HG02852 (cell line): ENCODE measurements around the gene MRPL36.

ENCODE experiments used
- ATAC-seq: cut with Tn5 transposase; IDR thresholded peaks from one replicate; pipeline ENCODE4 v1.9.1; 2021; ENCODE audit warnings: mild to moderate bottlenecking, moderate library complexity; ENCODE audit not compliant: unreplicated experiment

The MRPL36 gene

DNA sequence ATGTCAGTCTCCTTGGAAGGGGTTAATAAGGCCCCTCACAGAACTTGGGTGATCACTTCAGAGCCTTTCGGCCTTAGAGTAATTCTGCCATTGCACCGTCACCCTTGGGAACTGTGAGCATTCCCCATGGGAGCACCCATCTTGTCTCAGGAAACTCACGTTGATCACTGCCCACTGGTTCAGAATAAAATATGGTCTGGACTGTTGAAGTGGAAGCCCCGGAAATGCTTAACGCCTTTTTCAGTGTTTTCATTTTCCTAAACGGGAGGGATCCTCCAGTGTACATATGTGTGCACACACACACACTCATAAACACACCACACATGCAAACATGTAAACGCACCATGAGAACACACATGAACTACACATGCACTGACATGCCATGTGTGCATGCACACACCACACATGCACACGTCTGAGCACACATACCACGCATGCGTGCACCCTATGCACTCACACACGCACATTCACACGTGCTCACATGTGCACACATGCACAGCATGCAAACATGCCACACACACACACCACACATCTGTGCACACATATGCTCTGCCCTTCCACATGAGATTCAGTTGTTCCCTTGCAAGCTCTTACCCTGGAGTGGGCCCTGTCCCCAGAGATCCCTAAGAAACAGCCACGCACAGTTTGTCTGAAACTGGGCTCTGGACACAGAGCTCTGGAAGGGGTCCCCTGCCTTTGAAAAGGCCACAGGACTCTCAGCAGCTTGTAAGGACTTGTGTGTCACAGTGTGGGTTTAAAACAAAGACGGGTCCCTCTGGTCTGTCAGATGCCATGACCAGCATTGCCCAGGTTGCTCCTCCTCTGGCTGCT lies 17.0 kb downstream of the MRPL36 start:
- ATAC-seq = peak; percentile 24

- ATAC-seq = no peak
Measured at GRCh38 chr5:1781726-1782384, 17.8 kb downstream of the MRPL36 start.

DNA sequence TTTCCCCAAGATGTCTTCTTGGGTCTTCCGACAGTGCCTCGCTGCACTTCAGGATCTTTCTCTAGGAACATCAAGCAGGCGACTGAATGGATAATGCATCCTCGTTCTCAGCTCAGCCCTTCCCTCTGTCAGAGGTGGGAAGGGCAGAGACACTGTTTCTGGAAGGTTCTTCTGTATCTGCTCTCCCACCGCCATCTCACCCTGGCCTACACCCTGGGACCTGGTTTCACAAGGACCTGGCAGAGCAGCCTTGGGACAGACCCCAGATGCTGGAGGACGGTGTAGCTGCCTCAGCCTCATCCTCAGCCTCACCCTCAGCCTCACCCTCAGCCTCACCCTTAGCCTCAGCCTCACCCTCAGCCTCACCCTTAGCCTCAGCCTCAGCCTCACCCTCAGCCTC lies 18.5 kb downstream of the MRPL36 start:
- ATAC-seq = no peak

- no peak for ATAC-seq
Measured at GRCh38 chr5:1780614-1780930, 19.1 kb downstream of the MRPL36 start.

DNA sequence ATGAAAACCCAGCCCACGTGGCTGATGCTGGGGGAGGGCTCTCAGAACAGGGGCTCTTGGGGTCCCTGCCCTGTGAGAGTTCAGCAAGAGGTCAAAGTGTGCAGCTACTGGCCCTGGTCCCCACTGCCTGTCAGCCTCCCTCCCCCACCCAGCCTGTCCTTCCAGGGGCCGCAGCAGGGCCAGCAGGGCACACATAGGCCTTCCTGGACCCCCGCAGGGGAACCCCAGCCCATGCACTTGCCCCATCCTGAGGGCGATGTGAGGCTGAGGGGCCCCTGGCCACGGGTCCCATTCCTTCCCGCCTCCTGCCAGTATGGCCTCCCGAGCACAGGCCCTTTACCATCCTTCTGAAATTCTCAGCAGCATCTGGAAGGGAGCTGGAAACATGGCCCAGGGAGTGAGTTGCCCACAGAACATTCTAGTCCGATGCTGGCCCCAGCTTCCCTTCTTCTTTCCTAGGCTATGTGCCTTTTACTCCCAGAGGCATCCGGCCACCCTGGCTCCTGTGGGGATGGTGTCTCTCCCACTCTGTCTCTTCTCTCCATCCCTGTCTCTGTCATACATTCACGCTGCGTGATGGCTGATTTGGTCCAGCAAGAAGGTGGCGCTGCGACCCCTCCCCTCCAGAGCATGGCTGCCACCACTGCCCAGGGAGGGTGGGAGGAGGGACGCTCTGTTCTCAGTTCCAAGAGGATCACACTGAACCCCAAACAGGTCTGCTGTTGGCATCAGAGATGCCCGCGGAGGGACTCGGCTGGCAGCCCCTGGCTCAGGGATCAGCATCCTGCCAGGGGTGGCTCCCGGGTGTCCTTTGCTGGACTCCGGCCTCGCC lies 19.6 kb downstream of the MRPL36 start:
- no peak for ATAC-seq

GRCh38 chr5:1779021-1779680 lies 20.5 kb downstream of the MRPL36 start:
- ATAC-seq = no peak

- no peak for ATAC-seq
Measured at GRCh38 chr5:1778138-1779020, 21.3 kb downstream of the MRPL36 start.

DNA sequence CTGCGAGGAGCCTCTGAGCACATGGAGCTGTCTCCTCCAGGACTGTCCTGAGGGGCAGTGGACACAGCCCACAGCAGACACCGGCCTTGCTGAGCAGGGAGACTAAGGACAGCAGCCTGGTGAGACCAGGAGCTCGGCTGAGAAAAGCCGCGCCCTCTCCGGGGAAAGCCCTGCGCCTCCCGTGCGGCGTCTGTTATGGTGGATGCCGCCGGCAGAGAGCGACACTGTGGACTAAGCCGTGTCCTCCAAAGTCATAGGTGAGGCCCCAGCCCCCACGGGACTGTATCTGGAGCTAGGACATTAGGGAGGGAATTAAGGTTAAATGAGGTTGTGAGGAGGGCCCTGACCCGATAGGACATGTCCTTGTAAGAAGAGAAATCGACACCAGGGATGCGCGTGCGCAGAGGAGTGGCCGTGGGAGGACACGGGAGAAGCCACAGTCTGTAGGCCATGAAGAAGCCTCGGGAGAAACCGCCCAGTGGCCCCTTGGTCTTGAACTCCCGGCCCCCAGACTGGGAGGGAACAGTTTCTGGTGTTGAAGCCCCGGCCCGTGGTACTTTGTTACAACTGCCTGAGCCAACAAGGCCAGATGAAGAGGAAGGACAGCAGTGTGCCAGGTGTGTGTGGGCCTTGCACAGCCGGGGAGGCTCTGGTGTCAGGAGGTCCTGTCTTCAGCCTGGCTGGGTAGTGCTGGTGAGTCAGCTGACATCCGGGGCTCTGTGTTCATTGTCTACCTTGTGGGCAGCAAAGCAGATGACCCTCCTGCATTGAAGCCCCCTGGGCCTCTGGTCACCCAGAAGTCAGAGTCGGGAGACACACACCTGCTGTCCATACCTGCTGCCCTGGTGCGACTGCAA lies 22.1 kb downstream of the MRPL36 start:
- ATAC-seq = no peak

DNA sequence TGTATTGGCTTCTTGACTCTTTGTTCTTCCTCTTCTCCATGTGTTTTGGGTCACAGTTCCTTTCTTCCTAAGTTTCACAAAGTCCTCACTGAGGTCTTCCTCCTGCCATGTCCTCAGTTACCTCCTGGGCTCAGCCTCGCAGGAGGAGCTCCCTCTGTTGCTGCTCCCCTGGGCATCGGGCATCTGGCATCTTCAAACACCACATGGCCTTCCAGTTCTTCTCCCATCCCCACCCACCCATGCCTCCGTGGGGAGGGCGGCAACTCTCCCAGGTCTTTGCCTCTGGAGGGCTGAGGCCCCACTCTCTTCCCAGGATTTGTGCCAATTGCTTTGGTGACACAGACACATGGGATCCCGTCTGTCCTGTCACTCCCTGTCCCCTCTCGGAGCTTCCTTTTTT lies 22.8 kb downstream of the MRPL36 start:
- ATAC-seq = no peak

GRCh38 chr5:1772634-1773033 lies 27.0 kb downstream of the MRPL36 start:
- peak; percentile 61 for ATAC-seq

DNA sequence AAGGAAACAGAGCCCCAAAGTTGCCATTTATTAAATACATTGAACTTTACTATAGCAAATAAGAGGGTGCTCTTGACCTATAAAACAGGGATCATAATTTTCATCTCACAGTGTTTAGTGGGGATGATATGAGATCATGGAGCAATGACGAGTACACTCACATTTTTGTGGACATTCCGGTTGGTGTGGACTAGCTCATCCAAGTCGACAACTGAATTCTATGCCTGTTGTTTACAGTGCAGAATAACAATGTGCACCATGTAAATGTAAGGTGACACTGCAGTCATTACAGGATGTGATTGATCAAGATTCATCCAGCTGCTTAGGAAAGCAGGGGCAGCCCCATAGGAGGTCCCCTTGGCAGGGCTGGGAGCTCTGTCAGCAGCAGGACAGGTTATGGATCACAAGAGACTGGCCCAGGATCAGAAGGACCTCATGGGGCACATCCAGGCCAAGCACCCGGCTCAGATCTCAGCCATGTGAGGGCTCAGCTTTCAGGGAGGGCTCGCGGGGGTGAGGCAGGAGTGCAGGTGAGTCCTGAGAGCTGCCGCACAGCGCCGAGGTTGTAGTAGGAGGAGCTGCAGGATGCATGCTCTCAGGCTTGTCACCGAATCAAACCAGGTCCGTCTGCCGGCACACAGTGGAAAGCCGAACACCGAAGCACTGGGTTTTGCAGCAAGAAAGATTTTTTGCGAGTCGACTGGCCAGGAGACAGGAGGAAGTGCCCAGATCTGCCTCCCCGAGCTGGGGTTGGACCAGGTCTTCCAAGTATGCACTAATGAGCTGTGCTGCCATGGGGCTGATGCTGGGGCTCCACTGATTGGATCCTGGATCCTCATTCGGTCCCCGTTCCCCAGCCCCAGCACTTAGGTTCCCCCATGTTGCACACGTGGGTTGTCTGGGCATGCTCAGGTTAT lies 28.2 kb downstream of the MRPL36 start:
- ATAC-seq = no peak

GRCh38 chr5:1770443-1770802 lies 29.2 kb downstream of the MRPL36 start:
- ATAC-seq = no peak

DNA sequence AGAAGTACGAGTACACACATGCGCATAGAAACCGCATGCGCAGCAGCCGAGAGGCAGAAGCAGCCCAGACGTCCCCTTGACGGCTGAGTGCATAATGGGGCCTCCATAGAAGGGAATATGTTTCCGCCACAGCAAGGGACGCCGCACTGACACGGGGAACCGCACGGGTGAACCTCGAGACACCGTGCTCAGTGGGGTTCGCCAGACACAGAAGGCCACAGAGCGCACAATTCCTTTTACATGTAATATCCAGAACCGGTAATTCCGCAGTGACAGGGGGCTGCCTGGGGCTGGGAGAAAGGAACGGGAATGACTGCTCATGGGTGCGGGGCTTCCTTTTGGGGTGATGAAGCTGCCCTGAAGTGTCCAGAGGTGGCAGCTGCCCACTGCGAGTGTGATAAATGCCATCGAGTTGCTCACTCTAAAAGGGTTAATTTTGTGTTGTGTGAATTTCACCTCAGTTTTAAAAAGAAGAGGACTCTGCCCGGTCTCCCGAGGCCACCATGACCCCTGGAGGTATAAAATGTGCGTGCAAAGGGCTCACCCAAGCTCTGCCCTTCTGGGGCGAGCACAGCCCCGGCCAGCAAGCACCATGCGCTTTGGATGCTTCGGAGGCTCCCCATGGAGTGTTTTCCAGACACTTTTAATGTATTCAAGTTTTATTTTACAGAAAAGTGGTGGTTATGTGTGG lies 29.7 kb downstream of the MRPL36 start:
- no peak for ATAC-seq

- no peak for ATAC-seq
Measured at GRCh38 chr5:1769017-1769640, 30.5 kb downstream of the MRPL36 start.

DNA sequence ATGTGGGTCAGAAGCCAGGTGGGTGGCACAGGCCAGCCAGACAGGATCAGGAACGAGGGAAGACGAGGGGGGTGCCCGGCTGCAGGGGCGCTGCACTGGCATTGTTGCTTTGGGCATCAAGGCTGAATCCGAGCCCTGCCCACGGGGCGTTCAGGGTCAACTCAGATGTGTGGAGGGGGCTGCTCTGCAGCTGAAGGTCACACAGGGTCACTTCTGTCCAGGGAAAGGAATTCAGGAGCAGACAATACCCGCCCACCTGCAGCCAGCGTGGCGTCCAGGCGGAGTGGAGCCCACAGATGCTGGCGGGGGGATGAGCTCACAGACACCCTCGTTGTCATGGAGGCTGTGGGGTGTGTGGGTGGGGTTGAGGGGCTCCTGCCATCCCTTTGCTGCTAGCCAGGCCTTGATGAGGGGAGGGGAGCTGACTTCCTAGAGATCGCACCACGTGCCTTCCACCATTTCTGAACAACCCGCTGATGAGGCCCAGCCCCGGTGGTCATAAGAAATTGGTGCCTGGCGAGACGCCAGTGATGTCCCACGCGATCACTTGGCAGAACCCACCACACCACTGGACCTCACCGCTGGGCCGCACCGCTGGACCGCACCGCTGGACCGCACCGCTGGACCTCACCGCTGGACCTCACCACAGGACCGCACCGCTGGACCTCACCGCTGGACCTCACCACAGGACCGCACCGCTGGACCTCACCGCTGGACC lies 31.2 kb downstream of the MRPL36 start:
- no peak for ATAC-seq

DNA sequence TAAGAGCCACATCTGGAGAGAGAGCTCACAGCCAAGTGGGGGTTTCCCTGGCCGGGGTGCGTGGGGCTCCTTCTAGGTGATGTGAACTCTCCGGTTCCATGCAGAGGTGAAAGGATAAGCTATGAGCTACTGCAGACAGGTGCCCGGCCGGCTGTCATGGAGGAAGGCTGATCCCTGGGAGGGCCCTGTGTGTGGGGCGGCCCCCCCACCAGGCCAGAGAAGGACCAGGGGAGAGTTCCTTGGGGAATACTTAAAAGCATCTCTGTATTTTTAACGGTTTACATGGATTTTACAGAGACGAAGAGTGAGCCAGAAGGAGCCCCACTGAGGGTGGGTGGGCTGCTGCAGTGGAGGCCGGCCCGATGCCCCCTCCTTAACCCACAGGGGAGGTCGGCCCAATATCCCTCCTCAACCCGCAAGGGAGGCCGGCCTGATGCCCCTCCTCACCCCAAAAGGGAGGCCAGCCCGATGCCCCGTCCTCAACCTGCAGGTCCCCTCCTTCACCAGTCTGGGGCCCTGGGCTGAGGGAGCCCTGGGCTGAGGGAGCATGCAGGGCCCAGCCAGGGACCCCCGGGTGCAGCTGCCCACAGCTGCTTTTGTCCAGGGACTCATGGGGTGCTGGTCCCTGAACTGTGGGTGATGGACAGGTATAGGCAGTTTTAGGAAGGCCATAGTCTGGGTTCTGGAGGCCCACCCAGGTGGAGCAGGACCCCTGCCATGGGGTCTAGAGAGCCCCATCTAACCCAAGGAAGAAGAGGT lies 31.9 kb downstream of the MRPL36 start:
- no peak for ATAC-seq
